Astrocyte of the cerebellum (primary cell): ENCODE data around the gene XPO5.
A peak's percentile ranks its signal among the peaks of the same experiment; 100 is the strongest.

Experiments used
- DNase-seq: peaks from one replicate; pipeline ENCODE4 v3.0.0-alpha.2; 2011; ENCODE audit warnings: low read depth
- H3K4me3 ChIP-seq: 2 replicates; pipeline ENCODE4 v1.5.1; 2011; ENCODE audit warnings: mild to moderate bottlenecking, low read depth, low read length, moderate library complexity
- in situ Hi-C: cut with HindIII; loops from 2 replicates; pipeline ENCODE4 v1.10.0; 2017; ENCODE audit warnings: low sequenced_read_pairs
- TF ChIP-seq, protein P1 (sequence below): IDR thresholded peaks from 2 replicates; pipeline ENCODE4 v1.5.1; 2012; ENCODE audit warnings: low read length, low read depth, moderate library complexity, mild to moderate bottlenecking; ENCODE audit errors: missing control alignments

XPO5 gene

DNA sequence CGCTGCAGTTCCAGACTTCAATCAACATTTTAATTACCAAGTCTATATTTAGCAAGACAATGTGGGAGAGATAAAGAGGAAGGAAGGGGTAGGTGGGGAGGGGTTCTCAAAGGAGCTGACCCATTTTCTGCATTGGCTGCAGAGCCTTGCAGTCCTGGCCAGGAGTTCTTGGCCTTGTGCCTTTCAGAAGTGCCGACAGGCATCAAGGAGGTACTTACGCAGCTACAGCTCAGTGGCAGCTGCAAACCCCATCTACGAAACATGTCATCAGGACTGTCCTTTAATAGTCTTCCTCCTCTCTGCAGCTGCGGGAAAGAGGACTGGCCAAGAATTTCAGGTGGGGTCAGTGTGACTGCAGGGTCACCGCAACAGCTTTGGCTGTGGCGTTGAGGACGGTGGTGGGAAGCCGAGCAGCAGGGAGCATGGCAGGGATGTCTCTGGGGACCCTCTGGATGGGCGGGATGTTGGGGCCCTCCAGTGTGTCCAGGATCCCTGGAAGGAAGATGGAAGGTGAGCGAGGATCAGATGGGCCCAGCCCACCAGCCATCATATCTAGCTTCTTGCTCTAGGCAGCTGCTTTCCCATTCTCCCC is 63.9 kb downstream of the XPO5 start:
- in situ Hi-C loops, result no loop called here

DNA sequence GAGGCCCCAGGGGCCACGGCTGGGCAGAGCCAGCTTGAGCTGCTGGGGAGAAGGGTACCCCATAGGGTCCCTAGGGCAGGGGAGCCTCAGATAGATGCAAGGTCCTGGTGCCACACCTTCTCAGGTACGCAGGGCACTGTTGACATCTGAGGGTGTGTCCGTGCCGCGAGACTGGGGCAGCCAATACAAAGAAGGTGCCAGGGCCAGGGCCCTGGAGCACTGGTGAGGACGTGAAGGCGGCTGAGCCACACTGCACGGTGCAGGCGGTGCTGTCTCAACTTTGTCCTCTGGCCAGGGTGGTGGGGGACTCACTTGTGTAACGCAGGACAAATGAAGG is 65.0 kb downstream of the XPO5 start:
- no peak for DNase-seq
- in situ Hi-C loops, result no loop called here
- TF ChIP-seq, protein P1, sequence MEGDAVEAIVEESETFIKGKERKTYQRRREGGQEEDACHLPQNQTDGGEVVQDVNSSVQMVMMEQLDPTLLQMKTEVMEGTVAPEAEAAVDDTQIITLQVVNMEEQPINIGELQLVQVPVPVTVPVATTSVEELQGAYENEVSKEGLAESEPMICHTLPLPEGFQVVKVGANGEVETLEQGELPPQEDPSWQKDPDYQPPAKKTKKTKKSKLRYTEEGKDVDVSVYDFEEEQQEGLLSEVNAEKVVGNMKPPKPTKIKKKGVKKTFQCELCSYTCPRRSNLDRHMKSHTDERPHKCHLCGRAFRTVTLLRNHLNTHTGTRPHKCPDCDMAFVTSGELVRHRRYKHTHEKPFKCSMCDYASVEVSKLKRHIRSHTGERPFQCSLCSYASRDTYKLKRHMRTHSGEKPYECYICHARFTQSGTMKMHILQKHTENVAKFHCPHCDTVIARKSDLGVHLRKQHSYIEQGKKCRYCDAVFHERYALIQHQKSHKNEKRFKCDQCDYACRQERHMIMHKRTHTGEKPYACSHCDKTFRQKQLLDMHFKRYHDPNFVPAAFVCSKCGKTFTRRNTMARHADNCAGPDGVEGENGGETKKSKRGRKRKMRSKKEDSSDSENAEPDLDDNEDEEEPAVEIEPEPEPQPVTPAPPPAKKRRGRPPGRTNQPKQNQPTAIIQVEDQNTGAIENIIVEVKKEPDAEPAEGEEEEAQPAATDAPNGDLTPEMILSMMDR, result no peak
- peak overlapping the region; percentile 50 for H3K4me3 ChIP-seq

More for the DNA sequence above, 63.9 kb downstream of the XPO5 start:
- no peak for DNase-seq
- TF ChIP-seq, protein P1, result no peak
- no peak overlapping the region for H3K4me3 ChIP-seq

GRCh38 chr6:43509984-43510826 is 65.6 kb downstream of the XPO5 start, which contains the start of gene LRRC73:
Gene LRRC73 (minus strand): TSS chr6:43510346. CDS start chr6:43509785, 561 bp downstream.
- H3K4me3 ChIP-seq, result peak within 1 kb of the TSS; percentile 50
- no peak for DNase-seq
- in situ Hi-C loops, result loop anchor here (10.0 kb wide), 1 partner anchor 185 kb away; no protein-coding TSS in a partner anchor
- TF ChIP-seq, protein P1, result no peak

DNA sequence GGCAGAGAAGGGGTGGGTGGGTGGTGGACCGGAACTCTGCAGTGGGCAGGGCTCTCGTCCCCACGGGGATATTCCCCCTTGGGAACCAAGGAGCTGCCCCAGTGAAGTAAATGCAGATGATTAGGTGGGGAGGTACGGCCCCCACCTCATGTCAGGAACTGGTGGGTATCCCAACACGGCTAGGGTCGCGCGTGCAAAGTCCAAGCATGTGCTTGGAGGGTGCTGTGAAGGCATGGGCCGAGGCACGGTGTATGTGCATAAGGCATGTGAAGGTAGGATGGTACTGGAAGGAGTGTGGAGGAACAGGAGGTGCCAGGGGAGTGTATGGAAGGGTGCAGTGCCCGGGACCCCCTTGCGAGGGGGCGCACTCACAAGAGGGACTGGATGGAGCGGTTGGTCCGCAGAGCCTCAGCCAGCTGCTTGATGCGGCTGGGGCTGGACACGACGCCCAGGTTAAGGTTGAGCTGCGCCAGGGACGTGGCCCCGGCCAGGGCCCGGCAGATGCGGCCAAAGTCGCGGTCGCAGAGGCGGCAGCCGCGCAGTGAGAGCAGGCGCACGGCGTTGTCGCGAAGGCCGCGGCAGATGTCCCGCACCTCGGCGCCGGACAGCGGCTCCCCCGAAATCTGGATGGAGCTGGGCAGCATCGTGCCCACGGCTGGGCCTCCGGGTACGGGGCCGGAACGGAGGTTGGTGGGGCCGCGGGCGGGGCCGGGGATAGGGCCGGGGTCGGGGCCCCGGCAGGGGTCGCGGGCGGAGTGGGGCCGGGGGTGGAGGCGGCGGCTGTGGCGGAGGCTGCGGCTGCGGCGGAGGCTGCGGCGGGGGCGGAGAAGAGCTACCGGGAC is 66.5 kb downstream of the XPO5 start:
- DNase-seq, result no peak
- H3K4me3 ChIP-seq, result peak overlapping the region; percentile 50
- TF ChIP-seq, protein P1, result no peak
- in situ Hi-C loops, result loop anchor here (10.0 kb wide), 1 partner anchor 185 kb away; no protein-coding TSS in a partner anchor

DNA sequence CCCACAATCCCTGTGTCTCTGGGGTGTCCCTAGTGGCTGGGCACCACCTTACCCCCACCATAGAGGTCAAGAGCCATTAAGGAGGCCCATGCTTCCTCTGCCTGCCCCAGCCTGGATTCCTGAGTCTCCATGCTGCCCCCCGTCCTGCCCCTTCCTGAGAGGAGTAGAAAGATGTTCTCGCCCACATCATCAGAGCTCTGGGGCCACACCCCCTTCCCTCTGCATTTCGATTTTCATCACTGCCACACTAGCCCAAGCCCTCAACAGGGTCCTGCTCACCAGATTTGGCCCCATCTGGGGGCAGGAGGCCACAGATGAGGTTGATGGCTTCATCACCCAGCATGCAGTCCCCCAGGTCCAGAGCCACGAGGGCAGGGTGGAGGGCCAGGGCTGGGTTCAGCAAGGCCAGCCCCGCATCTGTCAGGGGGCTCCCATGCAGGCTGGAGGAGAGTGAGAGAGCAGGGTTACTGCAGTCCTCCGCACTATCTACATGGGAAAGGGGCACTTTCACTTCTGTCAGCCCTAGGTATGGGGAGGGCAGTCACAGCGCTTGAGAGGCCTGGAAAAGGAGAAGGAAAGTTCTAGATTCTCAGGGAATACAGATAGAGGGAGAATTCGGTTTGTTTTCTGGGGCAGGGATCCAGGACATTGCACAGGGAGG is 67.2 kb downstream of the XPO5 start:
- no peak for DNase-seq
- H3K4me3 ChIP-seq, result no peak overlapping the region
- TF ChIP-seq, protein P1, result no peak
- in situ Hi-C loops, result loop anchor here (10.0 kb wide), 1 partner anchor 184 kb away; no protein-coding TSS in a partner anchor
